Measurements from ENCODE around the gene PCNP.
"Not testable (repeated sequence)": the region's sequence is repeated elsewhere in the genome, so short reads cannot be mapped to it uniquely, and the experiment has no call there.

Gene PCNP

DNA sequence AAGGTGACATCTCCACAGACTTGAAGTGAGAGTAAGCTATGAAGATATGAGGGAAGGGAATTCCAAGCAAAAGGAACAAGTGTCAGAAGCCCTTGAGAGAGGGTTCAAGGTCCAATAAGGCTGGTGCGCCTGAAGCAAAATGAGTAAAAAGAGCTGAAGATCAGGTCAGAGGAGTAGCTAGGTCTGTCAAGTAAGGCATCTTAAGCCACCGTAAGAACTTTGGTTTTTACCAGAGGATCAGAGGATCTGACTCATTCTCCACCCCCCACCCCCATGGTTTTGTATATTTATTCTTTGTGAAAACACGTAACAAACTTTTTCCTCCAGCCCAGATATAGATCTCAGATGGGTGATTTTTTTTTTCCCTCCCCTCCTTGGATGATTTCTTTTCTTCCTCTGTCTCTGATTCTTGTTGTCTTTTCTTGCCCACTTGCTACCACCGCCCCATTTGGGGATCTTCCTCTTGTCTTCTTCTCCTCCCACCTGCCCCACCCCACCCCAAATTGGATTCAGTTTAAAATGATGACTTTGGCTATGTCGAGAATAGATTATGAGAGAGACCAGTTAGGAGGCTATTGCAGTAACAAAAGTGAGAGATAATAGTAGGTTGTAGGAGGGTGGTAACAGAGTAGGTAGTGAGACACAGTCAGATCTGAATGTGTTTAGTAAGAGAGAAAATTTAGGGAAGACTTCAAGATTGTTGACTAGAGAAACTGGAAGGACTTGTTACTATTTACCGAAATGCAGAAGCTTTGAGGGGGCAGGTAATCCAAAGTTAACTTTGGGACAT is 6.3 kb upstream of the PCNP start:
- DNase-seq (ENCODE audit: low spot score), result no peak

DNA sequence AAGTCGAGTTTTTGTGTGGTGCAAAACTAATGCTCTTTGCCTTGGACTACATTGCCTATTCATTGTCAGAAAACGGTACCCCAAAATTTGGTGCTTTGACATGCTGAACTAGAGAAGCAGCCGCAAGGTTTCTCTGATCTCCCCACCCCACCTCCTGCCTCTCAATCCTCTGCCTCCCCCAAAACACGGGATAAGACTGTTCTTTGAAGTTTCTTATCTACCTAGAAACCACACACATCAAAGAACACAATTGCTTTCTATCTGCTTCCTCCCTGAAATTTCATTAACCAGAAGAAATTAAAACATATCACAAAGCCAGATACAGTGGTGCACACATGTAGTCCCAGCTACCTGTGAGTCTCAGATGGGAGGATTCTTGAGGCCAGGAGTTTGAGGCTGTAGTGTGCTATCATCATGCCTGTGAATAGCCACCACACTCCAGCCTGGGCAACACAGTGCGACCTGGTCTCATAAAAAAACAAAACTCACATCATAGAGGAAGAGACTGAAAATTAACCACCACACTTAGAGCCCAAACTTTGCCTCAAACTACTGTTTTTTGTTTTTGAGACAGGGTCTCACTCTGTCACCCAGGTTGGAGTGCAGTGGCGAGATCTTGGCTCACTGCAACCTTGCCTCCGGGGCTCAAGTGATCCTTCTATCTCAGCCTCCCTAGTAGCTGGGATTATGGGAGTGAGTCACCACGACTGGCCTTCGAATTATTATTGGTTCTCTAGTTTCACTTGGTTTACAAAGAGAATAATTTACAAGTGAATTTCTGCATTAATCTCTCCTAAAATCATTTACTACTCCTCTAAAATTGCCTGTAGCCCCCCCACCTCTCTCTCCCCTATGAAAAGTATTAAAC is 2.7 kb upstream of the PCNP start:
- DNase-seq (ENCODE audit: low spot score), result no peak

DNA sequence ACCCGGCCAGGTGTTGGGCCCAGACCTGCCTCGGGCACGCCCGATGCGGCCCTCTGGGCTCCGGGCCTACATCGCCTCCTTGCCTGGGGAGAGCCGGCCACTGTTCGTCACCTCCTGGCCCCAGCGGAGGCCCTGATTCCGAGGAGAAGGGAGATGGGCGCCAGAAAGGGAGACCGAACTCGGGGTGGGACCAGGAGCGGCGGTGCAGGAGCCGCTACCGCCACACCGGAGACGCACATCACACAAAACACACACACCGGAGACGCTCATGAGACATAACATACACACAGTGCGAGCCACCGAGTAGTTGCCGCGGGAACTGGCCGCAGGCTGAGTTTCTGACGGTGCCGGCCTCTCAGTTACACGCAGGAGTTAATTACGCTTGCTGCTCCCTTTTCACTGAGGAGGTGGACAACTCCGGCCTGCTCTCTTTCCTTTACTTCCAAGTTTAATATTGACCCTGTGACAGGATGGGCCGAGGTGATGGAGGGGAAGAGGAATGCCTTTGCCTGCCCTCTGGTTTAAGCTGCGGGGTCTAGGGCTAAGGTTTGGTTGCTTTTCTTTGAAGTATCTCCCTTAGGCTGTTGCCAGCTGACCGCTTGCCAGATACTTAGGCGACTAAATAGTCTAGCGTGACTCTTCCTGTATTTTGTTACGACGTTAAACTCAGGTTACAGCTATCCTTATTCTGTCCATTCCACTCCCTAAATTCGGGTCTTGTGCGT is 570 bp downstream of the PCNP start:
- peak; percentile 43 for DNase-seq (ENCODE audit: low spot score)

DNA sequence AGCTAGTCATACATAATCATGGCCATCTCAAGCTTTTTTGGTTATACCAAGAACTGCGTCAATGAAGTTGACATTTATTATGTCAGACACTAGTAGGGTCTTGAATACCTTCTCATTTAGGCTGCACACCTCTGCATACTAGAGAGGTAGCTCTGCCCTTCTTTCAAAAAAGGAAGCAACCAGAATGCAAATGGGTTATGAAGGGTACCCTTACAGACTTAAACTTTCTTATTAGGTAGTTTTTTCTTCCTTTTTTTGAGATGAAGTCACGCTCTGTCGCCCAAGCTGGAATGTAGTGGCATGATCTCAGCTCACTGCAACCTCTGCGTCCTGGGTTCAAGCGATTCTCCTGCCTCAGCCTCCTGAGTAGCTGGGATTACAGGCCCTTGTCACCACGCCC is 3.3 kb downstream of the PCNP start:
- DNase-seq (ENCODE audit: low spot score), result no peak

DNA sequence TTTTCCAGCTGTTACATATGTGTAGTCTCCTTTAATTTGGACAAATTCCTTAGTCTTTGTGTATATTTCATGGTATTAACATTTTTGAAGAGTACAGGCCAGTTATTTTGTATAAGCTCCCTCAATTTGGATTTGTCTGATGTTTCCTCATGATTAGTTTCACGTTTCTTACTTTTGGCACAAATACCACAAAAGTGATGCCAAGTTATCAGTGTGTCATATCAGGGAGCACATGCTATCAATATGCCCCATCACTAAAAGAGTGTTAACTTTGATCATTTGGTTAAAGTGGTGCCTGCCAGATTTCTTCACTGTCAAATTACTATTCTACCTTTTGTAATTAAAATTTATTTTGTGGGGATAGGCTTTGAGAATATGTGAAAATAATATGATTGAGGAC is 14.6 kb downstream of the PCNP start:
- DNase-seq (ENCODE audit: low spot score), result no peak

DNA sequence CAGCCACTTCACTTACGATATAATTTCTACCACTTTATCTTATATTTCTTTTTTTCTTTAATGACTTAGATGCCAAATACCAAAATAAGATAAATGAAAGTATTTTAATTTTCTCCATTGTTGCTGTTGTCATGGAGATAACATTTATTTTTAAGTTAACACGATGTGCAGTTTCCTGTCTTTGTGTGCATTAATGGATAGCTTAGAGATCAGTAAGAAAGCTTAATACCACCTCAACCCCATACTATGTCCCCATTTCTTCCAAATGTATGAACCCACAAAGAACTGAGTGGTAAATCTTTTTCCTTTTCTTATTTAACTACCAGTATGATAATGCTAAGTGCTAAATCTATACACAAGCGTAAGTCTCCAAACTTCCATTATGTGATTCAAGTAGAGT is 17.1 kb downstream of the PCNP start:
- DNase-seq (ENCODE audit: low spot score), result no peak

DNA sequence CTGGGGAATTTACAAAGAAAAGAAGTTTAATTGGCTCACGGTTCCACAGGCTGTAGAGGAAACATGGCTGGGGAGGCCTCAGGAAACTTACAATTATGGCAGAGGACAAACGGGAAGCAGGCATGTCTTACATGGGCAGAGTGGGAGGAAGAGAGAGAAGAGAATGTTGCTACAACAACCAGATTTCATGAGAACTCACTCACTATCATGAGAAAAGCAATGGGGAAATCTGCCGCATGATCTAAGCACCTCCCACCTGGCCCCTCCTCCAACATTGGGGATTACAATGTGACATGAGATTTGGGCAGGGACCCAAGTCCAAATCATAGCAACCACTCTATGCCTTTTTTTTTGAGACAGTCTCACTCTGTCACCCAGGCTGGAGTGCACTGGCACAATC is 28.8 kb downstream of the PCNP start:
- DNase-seq (ENCODE audit: low spot score), result no peak

DNA sequence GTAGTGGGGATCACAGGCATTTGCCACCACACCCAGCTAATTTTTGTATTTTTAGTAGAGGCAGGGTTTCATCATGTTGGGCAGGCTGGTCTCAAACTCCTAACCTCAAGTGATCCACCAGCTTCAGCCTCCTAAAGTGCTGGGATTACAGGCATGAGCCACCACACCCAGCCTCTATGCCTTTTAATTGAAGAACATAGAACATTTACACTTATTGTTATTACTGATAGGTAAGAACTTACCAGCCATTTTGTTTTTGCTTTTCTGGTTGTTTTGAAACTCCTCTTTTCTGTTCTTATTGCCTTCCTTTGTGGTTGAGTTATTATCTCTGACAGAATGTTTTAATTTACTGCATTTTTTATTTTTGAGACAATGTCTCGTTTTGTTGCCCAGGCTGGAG is 29.2 kb downstream of the PCNP start:
- no peak for DNase-seq (ENCODE audit: low spot score)

DNA sequence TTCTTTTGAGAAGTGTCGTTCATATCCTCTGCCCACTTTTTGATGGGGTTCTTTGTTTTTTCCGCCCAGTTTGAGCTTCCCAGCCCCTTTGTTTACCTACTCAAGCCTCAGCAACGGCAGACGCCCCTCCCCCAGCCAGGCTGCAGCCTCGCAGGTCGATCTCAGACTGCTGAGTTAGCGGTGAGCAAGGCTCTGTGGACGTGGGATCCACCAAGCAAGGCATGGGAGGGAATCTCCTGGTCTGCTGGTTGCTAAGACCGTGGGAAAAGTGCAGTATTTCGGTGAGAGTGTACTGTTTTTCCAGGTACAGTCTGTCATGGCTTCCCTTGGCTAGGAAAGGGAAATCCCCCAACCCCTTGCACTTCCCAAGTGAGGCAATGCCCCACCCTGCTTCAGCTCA is 31.4 kb downstream of the PCNP start:
- not testable (repeated sequence) for DNase-seq (ENCODE audit: low spot score)

- DNase-seq (ENCODE audit: low spot score), result no peak
Observed at GRCh38 chr3:101611023-101611422, 37.0 kb downstream of the PCNP start.

- not testable (repeated sequence) for DNase-seq (ENCODE audit: low spot score)
Observed at GRCh38 chr3:101613014-101613413, 39.0 kb downstream of the PCNP start.

DNA sequence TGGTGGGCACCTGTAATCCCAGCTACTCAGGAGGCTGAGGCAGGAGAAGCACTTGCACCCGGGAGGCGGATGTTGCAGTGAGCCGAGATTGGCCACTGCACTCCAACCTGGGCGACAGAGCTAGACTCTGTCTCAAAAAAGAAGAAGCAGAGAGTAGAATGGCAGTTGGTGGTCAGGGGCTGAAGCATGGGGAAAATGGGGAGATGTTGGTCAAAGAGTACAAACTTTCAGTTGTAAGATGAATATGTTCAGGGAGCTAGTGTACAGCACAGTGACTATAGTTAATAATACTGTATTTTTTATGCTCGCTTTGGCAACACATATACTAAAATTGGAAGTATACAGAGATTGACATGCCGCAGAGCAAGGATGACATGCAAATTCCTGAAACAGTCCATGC is 41.5 kb downstream of the PCNP start:
- DNase-seq (ENCODE audit: low spot score), result no peak

- no peak for DNase-seq (ENCODE audit: low spot score)
Observed at GRCh38 chr3:101617478-101617877, 43.5 kb downstream of the PCNP start.

DNA sequence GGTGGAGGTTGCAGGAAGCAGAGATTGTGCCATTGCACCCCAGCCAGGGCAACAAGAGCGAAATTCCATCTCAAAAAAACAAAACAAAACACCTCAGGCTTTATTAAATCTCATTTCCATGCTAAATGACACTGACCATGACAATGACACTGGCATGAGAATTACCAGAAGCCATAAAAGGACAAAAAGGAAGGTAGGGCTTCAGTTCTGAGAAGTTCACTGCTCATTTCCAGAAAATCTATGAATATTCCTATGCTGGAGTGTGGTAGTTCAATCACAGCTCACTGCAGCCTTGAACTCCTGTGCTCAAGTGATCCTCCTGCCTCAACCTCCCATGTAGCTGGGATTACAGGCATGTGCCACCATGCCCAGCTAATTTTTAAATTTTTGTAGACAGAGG is 44.7 kb downstream of the PCNP start:
- no peak for DNase-seq (ENCODE audit: low spot score)

DNA sequence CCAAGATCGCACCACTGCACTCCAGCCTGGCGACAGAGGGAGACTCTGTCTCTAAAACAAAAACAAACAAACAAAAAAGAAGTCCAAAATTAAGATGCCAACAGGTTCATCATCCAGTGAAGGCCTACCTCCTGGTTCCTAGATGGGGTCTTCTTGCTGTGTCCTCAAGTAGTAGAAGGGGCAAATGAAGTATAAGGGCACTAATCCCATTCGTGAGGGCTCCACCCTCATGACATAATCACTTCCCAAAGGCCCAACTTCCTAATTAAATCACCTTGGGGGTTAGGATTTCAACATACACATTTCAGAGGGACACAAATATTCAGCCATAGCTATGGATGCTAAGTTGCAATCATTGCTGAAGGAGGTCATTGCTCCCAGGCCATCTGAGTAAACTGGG is 45.8 kb downstream of the PCNP start:
- no peak for DNase-seq (ENCODE audit: low spot score)

DNA sequence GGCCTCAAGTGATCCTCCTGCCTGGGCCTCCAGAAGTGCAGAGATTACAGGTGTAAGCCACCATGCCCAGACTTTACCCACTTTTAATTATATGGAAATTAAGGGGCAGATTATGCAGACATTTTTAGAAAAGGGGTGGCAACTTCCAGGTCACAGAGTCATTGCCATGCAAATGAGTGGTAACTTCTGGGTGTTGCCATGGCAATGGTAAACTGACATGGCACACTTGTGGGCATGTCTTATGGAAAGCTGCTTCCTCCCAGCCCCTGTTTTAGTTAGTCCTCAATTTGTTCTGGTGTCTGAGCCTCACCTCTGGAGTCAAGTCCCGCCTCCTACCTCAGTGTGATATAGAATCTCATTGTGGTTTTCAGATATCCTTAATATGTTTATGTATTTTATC is 49.7 kb downstream of the PCNP start:
- DNase-seq (ENCODE audit: low spot score), result no peak

- no peak for DNase-seq (ENCODE audit: low spot score)
Observed at GRCh38 chr3:101624857-101625256, 50.9 kb downstream of the PCNP start.

DNA sequence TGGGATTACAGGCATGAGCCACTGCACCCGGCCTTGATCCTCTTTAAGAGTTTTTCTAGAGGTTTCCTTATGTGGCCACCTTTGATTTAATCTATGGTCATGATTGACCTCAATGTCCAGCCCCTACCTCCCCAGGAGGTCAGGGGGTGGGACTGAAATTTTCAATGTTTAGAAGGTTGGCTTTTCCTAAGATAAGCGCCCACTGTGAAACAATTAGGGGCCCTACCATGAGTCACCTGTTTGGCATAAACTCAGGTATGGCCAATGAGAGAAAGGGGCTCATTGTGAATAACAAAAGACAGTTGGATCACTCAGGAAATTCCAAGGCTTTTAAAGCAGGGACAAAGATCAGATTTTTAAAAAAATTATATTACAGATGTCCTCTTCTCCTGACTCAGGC is 51.9 kb downstream of the PCNP start:
- no peak for DNase-seq (ENCODE audit: low spot score)

DNA sequence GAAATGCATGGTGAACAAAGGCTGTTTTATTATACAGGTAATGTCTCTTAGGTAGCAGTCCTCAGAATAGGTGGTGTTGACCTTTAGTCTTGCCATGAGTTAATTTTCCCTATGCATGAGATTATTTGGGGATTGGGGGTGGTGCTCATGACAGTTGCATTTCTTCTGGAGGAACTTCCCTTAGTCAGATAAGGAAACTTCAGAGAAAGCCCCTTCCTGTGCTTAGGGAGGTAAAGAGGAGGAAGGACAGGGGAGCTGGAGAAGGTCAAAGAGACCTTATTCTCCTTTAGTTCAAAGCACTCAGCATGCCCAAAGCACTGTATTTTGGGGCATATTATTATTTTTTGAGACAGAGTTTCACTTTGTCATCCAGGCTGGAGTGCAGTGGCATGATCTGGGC is 55.2 kb downstream of the PCNP start:
- DNase-seq (ENCODE audit: low spot score), result no peak

DNA sequence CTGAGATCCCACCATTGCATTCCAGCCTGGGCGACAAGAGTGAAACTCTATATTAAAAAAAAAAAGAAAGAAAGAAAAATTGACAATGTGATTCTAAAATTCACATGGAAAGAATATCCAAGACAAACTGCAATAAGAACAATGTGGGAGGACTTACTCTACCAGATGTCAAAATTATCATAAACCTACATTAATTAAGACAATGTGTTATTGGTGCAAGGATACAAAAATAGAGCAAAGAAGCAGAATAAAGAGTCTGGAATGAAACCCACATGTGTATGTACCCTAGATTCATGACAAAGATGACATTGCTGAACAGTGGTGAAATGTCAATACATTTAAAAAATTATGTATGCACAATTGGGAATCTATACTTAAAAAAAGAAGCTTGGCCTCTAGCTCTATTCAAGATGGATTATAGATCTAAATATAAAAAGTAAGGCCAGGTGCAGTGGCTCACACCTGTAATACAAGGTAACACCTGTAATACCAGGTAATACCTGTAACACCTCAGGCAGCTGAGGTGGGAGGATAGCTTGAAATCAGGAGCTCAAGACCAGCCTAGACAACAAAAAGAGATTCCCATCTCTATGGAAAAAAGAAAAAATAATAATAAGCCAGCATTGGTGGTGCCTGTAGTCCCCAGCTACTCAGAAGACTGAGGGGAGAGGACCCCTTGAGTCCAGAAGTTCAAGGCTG is 57.3 kb downstream of the PCNP start:
- DNase-seq (ENCODE audit: low spot score), result no peak

- DNase-seq (ENCODE audit: low spot score), result not testable (repeated sequence)
Observed at GRCh38 chr3:101631959-101632358, 58.0 kb downstream of the PCNP start.

DNA sequence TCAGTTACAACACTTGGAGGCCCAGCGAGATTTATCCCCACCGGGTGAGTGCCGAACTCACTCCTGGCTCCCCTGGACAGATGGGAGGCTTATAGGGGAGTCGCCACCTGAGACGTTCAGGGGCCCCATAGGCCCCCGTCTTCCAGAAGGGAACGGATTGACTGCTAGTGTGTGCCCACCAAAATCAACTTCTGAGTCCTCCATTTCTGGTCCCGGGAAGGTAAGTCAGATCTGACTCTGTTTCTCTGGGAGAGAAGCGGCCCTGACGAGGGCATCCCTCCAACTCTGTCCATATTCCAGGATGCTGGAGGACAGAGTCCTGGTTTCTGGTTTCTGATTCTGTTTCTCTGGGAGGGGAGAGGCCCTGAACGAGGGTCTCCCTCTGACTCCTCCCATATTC is 58.6 kb downstream of the PCNP start:
- DNase-seq (ENCODE audit: low spot score), result no peak
